ENCODE results near the gene NR5A1.

NR5A1 gene

GRCh38 chr9:124456341-124457078 is 50.7 kb downstream of the NR5A1 start:
- DNase-seq = no peak

DNA sequence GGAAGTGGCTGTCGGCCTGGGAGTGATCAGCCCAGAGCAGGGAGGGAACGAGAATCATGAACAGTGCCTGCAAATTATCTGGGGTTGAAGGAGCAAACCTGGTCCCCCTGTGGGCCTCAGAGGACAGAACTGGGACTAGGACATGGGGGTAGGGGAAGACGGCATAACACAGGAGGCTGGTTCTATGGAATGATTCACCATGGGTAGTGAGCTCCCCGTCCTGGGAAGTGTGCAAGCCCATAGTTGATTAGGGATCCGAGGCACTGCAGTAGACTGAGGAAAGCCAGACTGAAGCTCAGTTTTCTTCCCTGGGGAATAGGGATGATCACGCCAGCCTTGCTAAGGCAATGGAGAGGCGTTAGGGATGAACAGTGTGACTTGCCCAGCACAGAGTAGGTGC is 51.4 kb downstream of the NR5A1 start:
- DNase-seq = no peak

DNA sequence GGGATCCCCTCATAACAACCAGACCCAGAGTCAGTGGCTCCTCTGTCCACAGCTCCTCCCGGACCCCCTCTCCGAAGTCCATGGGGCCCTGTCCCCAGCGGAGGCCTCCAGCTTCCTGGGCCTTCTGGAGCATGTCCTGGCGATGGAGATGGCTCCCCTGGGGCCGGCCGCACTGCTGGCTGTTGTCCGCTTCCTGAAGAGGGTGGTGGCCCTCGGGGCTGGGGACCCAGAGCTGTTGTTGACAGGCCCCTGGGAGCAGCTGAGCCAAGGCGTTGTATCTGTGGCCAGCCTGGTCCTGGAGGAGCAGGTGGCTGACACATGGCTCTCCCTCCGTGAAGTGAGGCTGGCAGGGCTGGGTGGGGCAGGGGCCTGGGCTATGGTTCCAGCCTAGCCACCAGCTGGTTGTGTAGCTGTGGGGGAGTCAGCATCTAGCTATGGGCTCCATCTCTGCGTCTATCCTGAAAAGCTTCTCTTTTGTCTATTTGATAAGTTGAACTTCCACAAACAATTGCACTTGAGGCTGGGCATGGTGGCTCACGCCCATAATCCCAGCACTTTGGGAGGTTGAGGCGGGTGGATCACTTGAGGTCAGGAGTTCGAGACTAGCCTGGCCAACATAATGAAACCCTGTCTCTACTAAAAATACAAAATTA is 52.3 kb downstream of the NR5A1 start:
- no peak for DNase-seq

GRCh38 chr9:124454296-124454695 is 52.9 kb downstream of the NR5A1 start:
- DNase-seq = no peak

GRCh38 chr9:124453586-124454191 is 53.5 kb downstream of the NR5A1 start:
- DNase-seq = no peak

GRCh38 chr9:124452841-124453585 is 54.2 kb downstream of the NR5A1 start:
- DNase-seq = no peak

DNA sequence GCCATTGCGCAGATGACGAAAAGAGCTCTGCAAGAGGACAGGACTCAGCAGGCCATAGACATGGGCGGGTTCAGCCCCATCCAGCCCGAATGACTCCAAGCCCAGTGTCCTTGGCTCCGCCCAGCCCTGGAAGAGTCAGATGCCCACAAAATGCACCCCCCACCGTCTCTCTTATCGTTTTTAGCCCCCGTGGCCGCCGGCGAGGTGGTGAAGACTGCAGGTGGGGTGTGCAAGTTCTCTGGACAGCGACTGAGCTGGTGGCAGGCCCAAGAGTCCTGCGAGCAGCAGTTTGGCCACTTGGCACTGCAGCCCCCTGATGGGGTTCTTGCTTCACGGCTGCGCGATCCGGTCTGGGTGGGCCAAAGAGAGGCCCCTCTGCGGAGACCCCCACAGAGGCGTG is 54.9 kb downstream of the NR5A1 start:
- DNase-seq = no peak

DNA sequence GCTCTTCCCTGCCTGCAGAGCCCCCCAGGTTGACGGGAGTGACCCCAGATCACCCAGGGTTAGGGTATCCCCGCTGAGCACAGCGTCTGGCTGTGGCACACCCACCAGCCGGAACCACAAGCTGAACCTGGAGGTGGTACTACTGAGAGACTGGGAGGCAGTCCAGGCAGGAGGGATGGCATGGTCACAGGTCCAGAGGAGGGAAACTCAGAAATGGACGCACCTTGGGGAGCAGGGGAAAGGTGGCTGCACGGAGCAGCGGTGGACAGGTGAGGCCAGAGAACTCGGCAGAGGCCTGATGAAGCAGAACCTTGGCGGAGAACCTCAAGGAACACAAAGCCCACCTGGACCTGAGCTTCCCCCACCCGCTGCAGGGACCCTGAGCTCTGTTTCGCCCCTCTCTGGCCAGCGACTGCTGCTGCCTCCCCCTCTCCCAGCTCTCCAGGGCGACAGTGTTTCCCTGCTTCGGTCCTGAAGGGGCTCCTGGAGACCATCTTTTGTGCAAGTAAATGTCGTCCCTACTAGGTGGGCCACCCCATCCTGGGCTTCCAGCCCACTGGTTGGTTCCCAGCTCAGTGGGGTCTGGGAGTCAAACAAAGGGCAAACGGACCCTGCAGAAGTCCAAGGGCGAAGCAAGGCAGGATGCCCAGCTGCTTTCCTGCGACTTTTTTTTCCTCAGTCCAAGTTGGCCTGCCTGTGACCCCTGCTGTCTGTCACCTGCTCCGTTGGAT is 56.1 kb downstream of the NR5A1 start:
- DNase-seq = no peak

GRCh38 chr9:124450241-124450924 is 56.8 kb downstream of the NR5A1 start, which contains the start of gene ADGRD2:
Gene ADGRD2 (plus strand): TSS chr9:124450451. CDS start chr9:124451667, 1,216 bp downstream.
- no peak for DNase-seq

DNA sequence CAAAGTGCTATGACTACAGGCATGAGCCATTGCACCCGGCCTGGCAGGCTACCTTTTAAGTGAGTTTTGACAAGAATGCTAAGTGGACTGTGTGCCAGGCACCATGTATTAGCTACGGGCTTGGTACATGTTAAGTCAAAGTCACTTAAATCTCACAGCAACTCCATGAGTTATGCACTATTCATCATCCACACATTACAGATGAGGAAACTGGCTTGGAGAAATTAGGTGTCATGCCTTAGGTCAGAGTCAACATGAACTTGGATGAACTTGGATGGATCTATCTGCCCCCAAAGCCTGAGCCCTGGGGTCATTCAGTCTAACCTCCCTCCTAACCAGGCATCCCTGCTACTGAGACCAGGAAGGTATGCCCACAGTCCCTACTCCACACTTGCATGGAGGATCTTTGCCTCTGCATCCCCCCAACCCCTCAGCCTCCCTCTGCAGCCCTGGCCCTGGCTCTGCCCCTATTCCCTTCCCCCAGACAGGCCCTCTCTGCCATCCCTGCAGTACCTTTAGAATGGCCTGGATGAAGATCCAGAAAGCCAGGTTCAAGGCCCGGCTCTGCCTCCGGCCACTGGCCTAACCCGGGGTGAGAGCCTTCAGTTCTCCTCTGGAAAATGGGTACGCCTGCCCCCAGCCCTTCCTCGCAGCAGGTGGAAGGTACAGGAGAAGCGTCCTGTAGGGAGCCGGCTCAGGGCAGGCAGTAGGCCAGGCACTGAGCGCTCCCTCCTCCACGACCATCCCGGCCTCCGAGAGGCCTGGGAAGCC is 57.6 kb downstream of the NR5A1 start:
- no peak for DNase-seq

- DNase-seq = no peak
Observed at GRCh38 chr9:124448019-124448418, 59.2 kb downstream of the NR5A1 start.

DNA sequence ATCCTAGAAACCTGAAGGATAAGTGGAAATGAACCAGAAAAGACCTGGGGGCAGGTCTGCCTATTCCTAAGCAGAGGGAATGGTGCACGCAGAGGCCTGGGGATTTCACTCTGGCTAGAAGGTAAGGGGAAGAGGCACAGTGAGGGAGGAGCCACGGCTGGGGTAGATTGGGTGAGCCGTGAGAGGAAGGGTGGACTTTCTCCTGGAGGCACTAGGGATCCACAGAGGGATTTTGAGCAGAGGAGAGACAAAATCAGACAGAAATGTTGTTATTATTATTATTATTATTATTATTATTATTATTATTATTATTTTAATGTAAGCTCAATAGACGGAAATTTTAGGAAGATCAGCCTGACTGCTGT is 59.9 kb downstream of the NR5A1 start:
- DNase-seq = no peak

DNA sequence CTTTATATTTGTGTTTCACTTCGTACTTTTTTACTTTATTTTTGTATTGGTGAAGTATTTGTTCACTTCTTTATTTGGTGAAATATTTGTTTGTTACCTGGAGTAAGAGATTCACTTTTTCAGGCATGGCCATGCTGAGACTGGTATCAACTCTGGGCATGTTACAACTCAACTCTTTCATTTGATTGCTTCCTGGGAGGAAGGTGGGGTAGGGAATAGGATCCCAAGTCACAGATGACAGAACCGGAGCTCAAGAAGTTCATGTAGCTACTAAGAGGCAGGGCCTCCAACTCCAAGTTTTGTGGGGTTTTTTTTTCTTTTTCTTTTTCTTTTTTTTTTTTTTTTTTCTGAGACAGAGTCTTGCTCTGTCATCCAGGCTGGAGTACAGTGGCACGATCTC is 63.0 kb downstream of the NR5A1 start:
- DNase-seq = no peak

GRCh38 chr9:124443625-124444024 is 63.6 kb downstream of the NR5A1 start:
- no peak for DNase-seq

- no peak for DNase-seq
Observed at GRCh38 chr9:124442826-124443225, 64.4 kb downstream of the NR5A1 start.

DNA sequence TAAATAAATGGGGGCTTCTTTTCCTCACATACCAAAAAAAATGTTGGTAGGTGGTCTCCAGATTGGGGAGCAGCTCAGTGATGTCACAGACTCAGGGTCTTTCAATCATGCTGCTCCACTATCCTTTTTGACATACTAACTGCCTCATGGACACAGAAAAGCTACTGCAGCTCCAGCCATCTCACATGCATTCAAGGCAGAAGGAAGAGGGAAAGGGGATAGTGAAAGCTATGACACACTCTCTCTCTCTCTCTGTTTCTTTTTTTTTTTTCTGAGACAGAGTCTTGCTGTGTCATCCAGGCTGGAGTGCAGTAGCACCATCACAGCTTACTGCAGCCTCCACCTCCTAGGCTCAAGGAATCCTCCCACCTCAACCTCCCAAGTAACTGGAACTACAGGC is 64.8 kb downstream of the NR5A1 start:
- DNase-seq = no peak

DNA sequence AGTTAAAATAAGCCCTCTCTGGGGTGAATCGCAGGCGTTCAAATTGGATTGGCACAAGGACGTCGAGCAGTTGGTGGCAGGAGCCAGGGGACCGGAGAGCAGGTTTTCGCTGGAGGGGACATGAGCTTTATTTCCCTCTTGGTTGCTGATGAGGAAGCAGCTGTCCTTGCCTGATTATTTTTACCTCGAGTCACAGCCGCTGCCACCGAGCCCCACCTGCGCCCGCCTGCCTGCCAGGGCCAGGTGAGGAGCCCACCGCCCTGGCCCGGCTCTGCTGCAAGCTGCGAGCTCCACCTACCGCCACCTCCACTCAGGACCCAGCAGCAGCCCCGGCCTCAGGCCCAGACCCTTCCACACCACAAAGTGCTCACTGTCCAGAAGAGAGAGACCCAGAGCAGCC is 65.9 kb downstream of the NR5A1 start:
- no peak for DNase-seq

- DNase-seq = no peak
Observed at GRCh38 chr9:124440786-124441185, 66.4 kb downstream of the NR5A1 start.

- DNase-seq = no peak
Observed at GRCh38 chr9:124439686-124440243, 67.4 kb downstream of the NR5A1 start.

GRCh38 chr9:124439086-124439485 is 68.1 kb downstream of the NR5A1 start:
- DNase-seq = no peak

GRCh38 chr9:124438091-124438490 is 69.1 kb downstream of the NR5A1 start:
- no peak for DNase-seq
